Embryonic facial prominence (tissue), 1 donor: ENCODE measurements around the gene TTC28.

ENCODE experiments used
- DNase-seq: peaks from one replicate; pipeline ENCODE4 v3.0.0-alpha.2; 2016; ENCODE audit errors: extremely low spot score

Gene TTC28

DNA sequence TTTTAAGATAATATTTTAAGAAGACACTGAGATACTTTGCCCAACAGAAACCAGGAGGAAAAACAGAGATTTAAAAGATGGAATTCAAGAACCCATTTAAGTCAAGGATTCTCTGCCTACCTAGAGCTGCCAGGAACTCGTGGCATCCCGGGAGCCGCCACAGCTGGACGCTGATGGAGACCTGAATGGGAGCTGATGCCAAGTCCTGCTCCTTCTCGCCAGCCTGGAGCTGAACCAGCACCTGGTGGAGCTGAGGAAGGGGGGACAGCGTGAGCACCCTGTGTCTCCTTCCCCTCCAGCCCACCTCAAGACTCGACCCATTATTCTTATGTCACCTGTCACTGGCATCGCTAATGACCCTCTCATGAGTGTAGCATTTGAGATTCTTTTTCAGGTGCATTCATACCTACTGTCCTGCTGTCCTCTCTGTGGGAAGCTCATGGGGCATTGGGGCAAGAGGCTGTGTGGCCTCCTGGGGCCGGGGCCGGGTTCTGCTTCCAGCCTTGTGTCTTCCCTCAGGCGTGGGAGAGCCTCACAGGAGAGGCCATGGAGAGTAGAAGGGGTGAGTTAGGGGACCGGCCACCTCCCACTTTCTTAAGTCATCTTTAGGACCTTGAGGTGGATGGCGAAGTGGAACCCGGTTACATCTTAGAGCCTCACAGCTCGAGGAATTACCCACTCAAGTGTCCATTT lies 689.7 kb downstream of the TTC28 start:
- no peak for DNase-seq

DNA sequence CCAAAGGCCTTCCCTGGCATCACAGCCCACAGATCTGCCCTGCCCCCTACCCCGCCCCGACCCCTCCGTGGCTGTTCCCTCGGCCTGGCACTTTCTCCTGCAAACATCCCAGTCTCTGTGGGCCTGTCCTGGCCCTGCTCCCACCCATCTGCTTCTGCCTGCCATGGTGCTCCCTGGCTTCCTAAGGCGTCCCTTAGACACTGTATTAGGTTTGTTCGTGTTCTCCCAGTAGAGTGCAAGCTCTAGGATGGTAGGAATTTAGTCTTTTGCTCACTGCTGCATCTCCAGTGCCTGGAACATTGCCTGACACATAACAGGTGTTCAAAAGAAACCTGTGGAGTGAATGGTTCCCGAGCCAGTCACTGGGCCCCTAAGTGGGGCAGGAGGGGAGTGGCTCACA lies 690.9 kb downstream of the TTC28 start:
- DNase-seq, result no peak

DNA sequence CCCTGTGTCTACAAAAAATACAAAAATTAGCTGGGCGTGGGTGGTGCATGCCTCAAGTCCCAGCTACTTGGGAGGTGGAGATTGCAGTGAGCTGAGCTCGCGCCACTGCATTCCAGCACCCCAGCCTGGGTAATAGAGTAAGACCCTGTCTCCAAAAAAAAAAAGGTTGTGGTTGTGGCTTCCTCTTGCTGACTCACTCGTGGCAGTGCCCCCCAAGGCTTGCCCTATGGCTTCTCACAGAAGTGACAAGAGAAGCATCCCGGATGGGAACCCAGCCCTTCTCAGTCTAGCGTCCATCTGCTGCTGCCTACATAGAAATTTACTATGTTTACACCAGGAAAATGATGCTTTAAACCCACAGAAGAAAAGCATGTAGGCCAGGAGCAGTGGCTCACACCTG lies 692.1 kb downstream of the TTC28 start:
- DNase-seq, result no peak

DNA sequence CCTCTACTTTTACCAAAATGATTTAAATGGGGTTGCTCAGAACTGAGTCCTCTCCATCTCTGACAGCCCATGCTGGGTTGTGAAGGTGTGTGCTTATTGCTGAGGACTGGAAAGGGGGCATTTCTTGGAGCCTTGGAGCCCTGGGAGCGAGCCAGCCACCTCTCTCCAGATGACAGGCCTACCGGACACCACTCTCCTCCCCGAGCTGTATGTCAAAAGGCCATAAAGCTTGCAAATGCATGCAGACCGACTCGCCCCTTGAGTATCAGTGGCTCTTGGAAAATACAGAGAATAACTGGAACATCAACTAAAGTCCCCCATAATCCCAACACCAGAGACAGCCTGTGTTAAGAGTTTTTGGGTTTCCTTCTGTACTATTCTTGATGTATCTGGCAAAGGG lies 692.7 kb downstream of the TTC28 start:
- DNase-seq, result no peak

DNA sequence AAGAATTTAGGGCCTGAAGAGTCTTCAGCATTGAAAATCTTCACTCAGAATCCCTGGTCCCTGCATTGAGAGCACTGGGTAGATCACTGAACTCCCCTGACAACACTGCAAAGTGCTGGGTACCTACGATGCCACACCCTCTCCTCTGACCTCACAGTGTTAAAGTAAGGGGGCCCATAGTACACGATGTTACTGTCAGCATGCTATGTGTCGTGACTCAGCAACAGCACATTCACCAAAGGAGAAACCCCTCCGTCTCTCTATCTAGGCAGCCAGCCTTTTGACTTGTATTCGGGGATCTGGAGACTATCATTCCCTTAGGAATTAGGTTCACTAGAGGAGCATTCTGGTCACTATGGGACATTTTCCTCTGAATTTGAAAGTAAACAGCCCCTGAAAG lies 693.2 kb downstream of the TTC28 start:
- no peak for DNase-seq

DNA sequence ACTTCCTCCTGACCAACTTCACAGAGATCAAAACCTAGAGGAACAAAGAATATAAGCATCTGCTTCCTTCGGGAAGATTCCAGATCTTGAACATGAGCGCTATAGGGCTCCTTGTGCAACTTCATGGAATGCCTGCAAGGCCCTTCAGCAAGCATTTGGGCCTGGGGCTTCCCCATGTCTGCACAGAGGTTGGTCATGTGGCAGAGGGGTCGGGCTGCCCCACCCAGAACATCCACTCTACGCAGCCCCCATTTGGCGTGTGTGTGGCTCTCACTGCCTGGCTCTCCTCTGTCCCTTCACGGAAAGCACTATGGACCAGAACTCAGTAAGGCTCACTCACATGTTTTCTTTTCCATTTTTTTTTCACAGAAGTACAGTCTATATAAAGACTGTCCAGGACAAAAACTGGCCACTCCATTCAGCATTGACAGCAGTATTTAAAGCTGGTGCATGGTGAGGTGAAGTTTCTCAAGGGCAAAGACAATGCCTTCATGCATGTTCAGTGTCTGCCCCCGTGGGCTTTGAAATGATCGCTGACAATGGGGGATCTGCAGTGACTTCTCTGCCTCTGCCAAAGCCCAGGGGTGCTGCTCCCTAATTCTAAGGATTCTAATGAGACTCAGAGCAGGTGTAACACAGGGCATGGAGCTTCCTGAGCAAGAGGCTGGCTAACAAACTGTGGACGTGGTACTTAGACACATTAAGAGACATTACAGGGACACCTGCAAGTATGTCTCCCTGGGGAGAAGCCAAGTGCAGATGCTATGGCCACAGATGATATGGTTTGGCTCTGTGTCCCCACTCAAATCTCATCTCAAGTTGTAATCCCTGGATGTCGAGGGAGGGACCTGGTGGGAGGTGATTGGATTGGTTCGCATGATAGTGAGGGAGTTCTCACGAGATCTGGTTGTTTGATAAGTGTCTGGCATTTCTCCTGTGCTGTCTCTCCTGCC lies 694.0 kb downstream of the TTC28 start:
- no peak for DNase-seq

DNA sequence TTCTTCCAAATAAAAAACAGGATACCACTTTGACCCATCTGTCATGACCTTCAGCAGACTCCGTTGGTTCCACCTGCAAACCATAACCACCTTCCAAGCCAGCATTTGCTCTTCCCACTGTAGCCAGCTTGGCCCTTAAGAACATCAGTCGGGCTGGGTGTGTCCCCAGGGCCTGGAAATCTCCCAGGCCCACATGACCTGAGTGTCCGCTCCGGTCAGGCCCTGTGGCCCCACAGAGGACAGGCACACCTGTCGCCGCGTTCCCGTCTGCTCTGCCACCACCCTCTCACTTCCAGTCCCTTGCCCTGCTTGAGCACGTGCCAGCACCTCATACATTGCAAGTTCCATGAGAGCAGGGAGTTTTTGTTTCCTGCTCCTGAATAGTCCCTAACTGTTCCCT lies 694.9 kb downstream of the TTC28 start:
- DNase-seq, result no peak

DNA sequence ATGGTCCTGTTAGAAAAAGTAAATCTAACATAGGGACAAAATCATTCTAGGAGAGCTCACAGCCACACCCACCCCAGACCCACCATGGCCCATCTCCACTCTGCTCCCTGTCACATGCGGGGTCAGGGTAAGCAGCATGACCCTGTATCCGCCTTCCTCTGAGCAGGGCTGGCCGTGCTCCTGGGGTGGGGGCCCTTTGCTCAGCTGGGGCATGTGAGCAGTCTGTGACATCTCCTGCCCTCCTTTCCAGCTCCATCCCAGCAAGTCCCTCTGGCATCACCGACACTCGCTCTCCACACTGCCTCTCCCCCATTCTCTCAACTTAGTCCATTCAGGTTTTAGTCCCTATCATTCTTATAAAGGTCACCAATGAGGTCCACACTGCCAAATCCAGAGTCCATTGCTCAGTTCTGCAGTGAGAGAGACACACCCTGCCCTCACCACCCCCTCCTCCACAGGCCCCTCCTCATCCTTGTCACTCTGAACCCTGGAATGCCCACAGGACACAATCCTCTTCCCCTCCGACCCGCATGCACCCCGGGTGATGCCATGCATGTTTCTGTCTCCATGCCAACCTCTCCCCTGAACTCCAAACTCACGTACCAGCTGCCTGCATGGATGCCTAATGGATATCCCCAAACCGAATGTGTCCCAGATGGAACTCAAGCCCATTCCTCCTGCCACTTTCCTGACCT lies 695.5 kb downstream of the TTC28 start:
- DNase-seq, result no peak

DNA sequence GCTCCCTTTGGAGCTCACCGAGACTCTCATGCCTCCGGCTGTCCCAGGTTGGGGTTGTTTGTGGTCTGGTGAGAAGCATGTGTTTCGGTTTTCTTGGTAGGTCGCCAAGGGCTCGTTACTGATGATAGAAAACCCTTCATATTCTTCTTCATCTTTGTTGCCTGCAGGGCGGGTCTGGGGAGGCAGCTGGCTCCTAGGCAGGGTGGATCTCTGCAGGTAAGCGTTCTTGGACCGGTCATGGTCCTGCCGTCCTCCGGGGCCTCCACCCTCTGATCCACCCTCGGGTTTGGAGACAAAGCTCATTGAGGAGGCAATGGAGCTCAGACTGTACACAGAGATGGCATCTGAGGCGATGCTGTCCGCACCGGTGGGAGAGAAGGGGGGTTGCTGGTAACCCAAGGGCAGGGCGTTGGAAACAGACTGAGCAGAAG lies 696.3 kb downstream of the TTC28 start:
- DNase-seq, result no peak

DNA sequence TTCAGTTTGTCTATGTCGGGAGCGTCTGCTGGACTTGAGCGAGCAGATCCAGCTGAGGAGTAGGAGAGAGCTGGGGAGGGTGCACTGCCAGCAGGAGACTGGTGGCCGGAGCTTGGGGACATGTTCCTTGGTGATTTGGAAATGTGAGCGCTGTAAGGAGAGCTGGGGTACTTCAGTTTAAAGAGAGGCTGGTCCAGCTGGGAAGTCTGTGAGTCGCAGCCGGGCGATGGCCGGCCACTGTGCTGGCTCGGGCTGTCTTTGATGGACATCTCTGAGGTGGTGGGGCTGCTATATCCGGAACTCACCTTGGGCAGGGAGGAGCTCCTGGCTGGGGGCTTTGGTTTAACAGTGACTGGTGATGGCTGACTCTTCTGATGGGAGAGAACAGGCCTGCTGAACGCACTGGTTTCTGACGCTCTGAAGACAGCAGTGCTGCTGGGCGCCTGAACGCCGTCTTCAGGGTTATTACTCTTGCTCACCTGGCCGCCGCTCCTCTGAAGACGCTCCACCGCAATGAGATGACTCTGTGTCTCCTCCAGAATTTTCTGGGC lies 696.9 kb downstream of the TTC28 start:
- DNase-seq, result no peak

DNA sequence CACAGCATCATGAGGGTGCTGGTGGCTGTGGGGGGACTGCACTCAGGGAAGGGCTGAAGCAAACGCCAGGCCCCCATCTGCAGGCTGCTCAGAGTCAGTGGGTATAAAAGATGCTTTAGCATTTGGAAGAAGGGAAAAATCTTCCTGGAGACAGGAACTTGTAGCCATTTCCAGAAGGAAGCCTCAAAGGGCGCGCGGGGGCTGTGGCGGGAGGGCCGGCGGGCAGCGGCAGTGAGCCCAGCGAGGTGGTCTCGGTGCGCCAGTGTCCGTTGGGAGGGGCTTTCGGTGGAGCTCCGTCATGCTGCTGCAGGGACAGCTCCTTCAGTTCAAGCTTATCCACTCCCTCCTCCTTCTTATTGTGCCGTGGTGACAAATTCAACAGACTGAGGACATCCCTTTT lies 697.5 kb downstream of the TTC28 start:
- DNase-seq, result no peak

DNA sequence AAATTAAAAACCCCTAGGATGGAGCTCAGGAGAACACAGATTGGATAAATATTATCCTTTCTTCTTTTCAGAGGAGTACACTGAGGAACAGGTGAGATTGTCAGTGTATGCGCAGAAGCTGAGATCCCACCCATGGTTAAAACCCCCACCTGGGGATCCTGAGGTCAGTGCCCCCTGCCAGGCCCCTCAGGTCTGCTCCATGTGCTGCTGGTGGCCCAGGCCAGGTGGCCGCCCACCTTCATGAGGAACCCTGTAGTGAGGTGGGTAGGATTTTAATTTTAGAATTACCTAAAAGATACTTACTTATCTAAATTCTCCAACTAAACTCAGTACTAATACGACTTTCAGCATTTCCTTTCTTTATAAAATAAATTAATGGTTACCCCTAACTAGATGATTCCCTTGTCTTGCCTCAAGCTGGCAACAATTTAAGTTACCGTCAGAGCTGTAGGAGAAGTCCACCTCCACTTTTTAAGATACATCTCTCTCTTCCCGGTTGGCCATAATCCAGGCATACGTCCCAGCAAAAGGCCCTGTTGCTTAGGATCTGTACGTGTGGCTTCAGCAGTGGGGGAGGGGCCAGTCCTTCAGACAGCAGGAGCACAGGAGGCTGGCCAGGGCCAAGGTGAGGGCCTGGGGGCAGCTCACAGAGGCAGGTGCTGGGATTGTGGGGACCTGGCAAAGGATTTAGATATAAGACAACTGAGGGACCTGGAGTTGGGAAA lies 699.1 kb downstream of the TTC28 start:
- DNase-seq, result no peak

DNA sequence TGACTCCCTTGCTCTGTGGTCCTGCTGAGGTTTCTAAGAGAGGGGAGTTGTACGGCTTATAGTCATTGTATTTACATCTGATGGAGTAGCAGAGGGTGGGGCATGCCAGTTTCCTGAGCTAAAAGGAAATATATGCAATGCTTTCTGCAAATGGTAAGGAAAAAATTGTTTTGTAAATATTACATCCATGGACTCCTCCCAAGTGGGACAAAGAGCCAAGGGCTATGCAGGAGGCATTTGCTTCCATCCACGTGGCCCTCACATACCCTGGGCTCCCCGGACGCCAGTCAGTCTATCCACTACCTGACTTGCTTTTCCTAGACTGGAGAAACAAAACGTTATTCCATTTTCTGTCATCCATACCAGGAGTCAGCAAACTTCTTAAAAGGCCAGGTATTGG lies 700.8 kb downstream of the TTC28 start:
- no peak for DNase-seq

DNA sequence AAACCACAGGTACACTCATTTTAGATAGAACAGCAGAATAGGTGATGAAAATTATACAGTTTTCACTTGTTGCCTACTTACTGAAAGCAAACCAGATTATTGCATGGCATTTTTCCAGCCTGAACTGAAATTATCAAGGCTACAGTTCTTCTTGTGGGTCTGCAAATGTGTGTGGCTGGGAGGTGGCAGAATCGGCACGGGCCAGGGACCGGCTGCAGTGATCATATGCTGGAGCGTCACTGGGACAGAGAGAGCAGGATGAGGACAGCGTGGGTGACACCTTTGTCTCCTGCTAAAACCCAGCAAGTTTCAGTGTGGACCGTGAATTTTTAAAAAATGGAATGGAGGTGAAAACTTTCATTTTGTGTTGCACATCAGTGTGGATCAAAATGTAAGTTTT lies 701.3 kb downstream of the TTC28 start:
- DNase-seq, result no peak

DNA sequence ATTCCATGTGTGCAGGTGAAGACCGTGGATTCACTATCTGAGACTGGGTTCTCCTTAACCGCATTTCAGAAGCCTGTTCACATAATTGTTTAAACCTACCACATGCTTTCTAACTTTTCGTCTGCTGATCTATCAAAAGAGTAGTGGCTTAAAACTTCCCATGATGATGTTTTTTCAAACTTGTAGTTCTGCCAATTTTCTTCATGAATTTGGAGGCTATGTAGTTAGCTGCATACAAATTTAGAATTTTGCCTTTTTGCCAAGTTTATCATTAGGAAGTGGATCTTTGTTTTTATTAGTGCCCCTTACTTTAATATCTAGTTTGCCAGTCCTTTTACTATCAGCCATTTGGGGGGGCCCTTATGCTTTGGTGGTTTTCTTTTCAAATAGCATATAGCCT lies 703.1 kb downstream of the TTC28 start:
- DNase-seq, result no peak

DNA sequence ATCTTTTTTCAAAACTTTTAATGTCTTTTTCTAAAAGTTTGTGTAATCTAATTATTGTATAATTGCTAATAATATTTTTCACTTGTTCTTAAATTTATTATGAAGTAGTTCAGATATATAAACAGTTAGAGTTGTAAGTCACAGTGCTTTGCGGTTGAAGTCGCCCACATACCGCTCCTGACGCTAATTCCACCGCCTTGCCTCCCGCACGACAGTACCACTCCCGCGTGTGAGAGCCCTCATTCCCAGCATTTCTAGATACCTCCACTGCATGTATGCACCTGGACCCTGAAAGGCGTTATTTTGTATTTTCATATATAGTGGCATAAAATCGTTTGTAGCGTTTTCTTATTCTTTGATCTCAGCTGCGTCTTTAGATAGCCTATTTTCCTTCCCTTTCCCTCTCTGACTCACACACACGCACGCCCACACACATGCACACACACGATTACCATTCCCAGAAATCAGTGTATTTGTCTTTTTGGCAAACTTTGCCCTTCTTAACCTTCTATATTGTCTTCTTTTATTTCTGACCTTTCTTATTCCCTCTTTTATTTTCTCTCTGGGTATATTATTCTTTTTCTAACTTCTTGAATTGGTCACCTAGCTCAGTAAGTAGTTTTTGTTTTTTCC lies 704.1 kb downstream of the TTC28 start:
- DNase-seq, result no peak

DNA sequence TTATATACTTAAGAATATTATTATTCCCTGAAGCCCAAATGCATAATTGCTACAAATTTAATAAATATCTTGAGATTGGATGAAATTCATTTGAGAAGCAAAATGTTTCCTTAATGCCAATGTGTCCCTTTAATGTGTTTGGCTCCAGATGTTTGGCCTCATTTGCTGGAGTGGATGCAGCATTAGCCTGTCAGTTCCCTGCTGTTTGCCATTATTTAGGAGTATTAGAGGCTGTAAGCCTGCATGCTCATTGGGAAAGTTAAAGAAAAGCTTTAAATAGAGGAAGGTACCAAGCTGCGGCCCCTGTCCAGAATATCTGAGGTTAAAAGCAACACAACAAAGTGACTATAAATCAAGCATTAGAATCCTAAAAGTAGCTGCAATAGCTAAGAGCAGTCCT lies 705.8 kb downstream of the TTC28 start:
- DNase-seq, result no peak

DNA sequence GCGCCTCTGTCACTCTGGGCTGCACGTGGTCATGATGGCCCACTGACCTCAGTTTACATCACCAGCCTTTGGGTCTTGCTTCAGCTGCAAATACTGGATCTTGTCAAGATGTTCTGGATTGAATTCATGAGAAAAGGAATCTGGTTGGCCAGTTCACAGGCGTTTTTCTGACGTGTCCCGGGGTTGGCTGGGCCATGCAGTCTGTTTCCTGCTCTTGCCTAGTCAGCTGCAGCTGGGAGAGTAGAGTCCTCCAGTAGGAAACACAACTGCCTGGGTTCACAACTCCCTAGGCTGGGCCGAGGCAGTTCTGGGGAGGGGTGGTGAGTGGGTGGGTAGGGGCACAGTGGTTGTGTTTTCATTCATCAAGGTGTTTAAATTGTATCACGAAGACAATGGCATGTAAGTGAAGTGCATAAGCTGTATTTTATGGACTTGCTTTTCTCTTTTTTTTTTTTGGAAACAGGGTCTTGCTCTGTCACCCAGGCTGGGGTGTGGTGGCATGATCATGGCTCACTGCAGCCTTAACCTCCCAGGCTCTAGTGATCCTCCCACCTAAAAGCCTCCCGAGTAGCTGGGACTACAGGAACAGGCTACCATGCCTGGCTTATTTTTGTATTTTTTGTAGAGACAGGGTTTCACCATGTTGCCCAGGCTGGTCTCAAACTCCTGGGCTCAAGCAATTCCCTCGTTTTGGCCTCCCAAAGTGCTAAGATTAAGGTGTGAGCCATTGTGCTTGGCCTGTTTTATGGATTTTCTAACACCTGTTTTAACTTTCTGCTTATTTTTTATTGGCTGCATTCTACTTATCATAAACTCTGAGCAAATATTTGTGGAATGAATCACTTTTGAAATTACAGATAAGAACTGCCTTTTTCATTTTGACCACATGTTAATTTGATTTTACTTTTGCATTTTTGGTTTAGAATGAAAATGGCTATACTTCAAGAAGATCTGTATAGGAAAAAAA lies 706.6 kb downstream of the TTC28 start:
- DNase-seq, result no peak

DNA sequence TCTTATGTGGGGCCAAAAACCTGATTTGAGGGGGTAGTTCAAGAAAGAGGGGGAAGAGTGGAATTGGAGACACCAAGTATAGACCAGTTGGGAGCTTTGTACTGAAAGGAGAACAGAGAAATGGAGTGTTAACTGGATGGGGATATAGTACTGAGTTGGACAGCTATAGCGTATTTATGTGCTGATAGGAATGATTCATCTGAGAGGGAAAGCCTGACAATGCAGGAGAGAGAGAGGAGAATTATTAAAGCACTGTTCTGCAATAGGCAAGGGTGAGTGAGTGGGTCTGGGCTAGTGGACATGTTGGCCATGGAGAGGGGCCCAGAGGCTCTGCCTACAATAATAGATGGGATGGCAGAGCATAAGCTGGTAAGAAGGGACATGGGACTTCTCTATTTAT lies 707.7 kb downstream of the TTC28 start:
- no peak for DNase-seq
